Activated CD8-positive, alpha-beta memory T cell treated with anti-CD3 and anti-CD28 coated beads, Interleukin-2, amount 50 U/mL, for 4 hours (primary cell): Measurements from ENCODE around the gene GRAMD1A.

Experiments used
- DNase-seq: peaks from one replicate; pipeline ENCODE4 v3.0.0-alpha.2; 2020

GRAMD1A gene

DNA sequence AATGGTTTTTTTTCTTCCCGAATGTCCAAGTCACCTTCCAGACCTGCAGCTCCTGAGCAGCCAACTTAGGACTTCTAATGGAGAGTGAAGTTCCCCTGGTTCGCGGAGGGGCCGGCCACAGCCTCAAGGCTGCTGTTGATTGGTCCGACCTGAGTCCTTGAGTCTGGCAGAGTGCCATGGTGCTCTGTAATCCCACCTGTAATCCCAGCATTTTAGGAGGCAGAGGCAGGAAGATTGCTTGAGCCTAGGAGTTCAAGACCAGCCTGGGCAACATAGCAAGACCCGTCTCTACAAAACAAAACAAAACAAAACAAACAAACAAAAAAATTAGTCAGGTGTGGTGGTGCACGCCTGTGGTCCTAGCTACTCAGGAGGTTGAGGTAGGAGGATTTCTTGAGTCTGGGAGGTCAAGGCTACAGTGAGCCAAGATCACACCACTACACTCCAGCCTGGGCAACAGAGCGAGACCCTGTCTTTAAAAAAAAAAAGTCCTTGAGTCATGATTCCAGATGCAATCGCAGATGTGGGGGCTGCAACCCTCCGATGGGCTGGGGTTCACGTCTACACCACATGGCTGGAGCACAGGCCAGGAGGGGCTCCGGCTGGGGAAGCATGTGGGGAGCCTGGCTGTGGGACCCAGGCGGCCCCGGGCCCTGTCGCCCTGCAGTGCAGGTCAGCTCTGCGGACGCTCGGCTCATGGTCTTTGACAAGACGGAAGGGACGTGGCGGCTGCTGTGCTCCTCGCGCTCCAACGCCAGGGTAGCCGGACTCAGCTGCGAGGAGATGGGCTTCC is 59.1 kb downstream of the GRAMD1A start:
- DNase-seq = no peak

GRCh38 chr19:35059799-35060091 is 59.6 kb downstream of the GRAMD1A start:
- DNase-seq = no peak

GRCh38 chr19:35060160-35060855 is 60.2 kb downstream of the GRAMD1A start:
- DNase-seq = no peak

- no peak for DNase-seq
Observed at GRCh38 chr19:35061583-35062373, 61.7 kb downstream of the GRAMD1A start.

DNA sequence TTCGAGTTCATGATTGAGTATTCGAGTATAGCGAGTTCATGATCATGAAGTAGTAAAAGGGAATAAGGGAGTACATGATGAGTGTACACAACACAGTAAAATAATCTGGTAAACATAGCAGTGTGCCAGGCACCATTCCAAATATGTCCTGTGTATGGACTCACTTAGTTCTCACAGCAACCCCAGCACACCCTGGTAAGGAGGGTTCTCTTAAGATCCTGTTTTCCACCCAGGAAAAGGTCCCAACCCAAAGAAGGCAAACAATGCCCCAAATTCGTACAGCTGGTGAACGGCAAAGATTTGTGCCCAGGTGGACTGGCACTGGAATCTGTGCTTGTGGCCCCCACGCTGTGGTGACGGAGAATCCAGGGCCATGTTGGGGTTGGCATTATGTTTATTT is 62.8 kb downstream of the GRAMD1A start:
- DNase-seq = no peak

GRCh38 chr19:35063940-35064818 is 64.1 kb downstream of the GRAMD1A start:
- DNase-seq = no peak

DNA sequence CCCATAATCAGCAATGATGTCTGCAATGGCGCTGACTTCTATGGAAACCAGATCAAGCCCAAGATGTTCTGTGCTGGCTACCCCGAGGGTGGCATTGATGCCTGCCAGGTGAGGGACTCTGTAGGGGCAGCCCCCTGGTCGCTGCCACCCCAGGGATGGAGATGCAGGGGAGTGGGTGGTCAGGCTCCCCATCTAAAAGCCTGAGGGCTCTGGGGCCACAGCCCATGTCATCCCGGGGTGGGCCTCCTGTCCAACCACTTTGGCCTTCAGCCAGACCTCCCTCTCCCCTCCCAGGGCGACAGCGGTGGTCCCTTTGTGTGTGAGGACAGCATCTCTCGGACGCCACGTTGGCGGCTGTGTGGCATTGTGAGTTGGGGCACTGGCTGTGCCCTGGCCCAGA is 65.5 kb downstream of the GRAMD1A start:
- no peak for DNase-seq

DNA sequence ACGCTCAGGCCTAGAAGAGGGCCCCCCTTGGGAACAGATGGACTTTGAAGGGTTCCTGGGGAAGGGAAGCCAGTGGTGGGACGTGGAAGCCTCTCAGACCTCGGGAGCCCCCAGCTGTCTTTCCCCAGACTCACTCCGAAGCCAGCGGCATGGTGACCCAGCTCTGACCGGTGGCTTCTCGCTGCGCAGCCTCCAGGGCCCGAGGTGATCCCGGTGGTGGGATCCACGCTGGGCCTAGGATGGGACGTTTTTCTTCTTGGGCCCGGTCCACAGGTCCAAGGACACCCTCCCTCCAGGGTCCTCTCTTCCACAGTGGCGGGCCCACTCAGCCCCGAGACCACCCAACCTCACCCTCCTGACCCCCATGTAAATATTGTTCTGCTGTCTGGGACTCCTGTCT is 66.0 kb downstream of the GRAMD1A start:
- no peak for DNase-seq

- peak; percentile 93 for DNase-seq
Observed at GRCh38 chr19:35066691-35067563, 66.8 kb downstream of the GRAMD1A start.

DNA sequence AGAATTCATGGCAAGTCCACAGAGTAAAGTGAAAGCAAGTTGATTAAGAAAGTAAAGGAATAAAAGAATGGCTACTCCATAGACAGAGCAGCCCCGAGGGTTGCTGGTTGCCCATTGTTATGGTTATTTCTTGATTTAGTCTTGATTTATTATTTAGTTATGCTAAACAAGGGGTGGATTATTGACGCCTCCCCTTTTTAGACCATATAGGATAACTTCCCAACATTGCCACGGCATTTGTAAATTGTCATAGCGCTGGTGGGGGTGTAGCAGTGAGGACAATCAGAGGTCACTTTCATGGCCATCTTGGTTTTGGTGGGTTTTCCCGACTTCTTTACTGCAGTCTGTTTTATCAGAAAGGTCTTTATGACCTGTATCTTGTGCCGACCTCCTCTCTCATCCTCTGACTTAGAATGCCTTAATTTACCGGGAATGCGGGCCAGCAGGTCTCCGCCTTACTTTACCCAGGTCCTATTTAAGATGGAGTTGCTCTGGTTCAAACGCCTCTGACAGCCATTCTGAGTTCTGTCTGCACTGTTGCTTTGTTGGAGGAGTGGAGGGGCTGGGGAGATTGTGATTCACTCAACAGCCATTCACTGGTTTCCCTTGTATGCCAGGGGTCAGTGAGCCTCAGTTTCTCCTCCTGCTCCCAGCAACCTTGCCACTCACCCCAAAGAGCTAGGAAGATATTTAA is 69.0 kb downstream of the GRAMD1A start:
- no peak for DNase-seq

- DNase-seq = no peak
Observed at GRCh38 chr19:35069696-35070095, 69.6 kb downstream of the GRAMD1A start.

DNA sequence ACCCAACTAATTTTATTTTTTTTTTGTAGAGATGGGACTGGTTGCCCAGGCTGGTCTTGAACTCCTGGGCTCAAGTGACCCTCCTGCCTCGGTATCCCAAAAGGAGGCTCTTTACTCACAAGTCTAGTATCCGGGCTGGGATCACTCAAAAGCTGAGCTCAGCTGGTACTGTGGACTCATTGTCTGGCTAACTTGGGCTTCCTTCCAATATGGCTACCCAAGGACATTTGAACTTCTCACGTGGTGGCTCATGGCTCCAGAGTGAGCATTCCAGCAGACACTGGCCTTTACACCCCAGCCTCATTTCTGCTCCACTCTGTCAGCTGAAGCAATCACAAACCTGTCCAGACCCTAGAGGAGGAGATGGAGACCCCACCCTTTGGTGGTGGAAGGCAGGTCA is 70.3 kb downstream of the GRAMD1A start:
- no peak for DNase-seq

- DNase-seq = no peak
Observed at GRCh38 chr19:35073516-35073915, 73.4 kb downstream of the GRAMD1A start.

GRCh38 chr19:35073941-35074340 is 73.8 kb downstream of the GRAMD1A start:
- DNase-seq = no peak

- DNase-seq = no peak
Observed at GRCh38 chr19:35074426-35075201, 74.5 kb downstream of the GRAMD1A start.

DNA sequence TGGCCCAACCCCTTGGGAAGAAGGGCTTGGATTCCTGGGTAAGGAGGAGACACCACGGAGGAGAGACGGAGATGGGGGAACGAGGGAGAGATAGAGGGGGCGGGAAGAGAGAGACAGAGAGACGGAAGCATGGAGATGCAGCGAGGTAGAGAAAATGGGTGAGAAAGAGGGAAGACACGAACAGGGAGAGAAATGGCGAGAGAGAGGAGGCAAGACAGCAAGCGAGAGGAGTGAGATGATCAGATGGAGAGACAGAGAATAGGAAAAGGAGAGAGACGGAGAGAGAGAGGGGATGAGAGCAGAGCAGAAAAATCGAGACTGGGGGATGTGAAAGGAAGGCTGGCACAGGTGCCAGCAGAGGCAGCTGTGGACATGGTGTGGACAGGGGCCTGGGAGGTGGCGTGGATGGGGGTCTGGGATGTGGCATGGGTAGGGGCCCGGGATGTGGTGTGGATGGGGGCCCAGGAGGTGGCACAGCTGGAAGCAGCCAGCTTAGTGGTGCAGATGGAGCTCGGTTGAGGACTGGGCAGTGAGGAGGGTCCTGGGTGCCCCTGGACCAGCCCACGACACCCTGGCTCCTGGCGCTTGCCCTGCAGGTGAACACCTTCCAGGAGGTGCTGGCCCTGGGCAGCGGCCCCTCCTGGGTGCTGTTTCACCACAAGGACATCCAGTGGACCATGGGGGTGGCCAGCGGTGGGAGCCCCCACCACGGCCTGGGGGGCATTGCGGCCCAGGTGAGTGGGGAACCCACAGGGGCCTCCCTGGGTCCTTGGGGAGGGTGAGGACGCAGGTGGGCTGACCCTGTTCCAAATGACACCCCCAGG is 75.3 kb downstream of the GRAMD1A start:
- DNase-seq = no peak

DNA sequence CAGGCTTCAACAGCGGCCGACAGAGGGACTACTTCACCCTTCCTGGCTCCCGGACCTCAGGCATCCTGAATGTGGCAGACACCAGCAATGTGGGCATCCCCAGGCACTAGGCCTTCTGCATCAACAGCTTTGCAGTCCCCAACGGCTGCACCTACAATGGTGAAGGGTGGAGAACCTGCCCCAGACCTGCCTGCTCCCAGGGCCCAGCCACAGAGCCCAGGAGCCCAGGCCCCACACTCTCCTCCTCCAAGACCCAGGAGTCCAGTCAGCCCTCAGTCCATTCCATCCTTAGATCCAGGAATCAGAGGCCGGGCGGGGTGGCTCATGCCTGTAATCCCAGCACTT is 75.9 kb downstream of the GRAMD1A start:
- DNase-seq = no peak
